Esophagus muscularis mucosa (tissue), 4 donors: ENCODE results near the gene SV2C. TPM values are rescaled to one million over a fixed set of nuclear protein-coding genes. Genes with fewer than 3 reads are reported as not detected.

Source experiments
- DNase-seq: peaks from one replicate; pipeline ENCODE4 v3.0.0-alpha.2; 2017; ENCODE audit errors: extremely low spot score
- H3K27ac ChIP-seq, 4 donors: fragments of 200-600 bp; sonication (generic); replicated peaks in 1 of 4; 1 replicate in 3 of 4; 2 replicates in 1 of 4; pipeline ENCODE4 v1.5.1; 2016 to 2019; ENCODE audit warnings: mild to moderate bottlenecking in 1 of 4
- H3K27me3 ChIP-seq, 4 donors: fragments of 200-600 bp; sonication (generic); one replicate each; pipeline versions ENCODE4 v1.5.1 to v1.6.0; 2016 to 2019
- H3K36me3 ChIP-seq, 4 donors: fragments of 200-600 bp; sonication (generic); one replicate each; pipeline ENCODE4 v1.5.1; 2016 to 2019
- H3K4me1 ChIP-seq, 4 donors: fragments of 200-600 bp; sonication (generic); one replicate each; pipeline ENCODE4 v1.5.1; 2016 to 2019
- H3K4me3 ChIP-seq, 4 donors: fragments of 200-600 bp; sonication (generic); 1 replicate in 2 of 4; 2 replicates in 2 of 4; pipeline ENCODE4 v1.5.1; 2016 to 2019; ENCODE audit warnings: mild to moderate bottlenecking in 4 of 4, moderate library complexity in 1 of 4
- H3K9me3 ChIP-seq, 4 donors: fragments of 200-600 bp; sonication (generic); 1 replicate in 3 of 4; 2 replicates in 1 of 4; pipeline ENCODE4 v1.5.1; 2016 to 2019
- CTCF ChIP-seq, 3 experiments: fragments of 200-600 bp in 2 of 3; fragments of 450-650 bp in 1 of 3; sonication (generic) in 2 of 3; IDR thresholded peaks; one replicate each; pipeline ENCODE4 v1.5.1; 2017 to 2019; ENCODE audit warnings: antibody characterized with exemption in 3 of 3, mild to moderate bottlenecking in 2 of 3, moderate library complexity in 1 of 3
- EP300 ChIP-seq: sonication (generic); formaldehyde crosslinking; IDR thresholded peaks from one replicate; pipeline ENCODE4 v1.6.1; 2017; ENCODE audit warnings: antibody characterized with exemption
- POLR2A ChIP-seq: fragments of 450-650 bp; IDR thresholded peaks from one replicate; pipeline ENCODE4 v1.6.1; 2017; ENCODE audit warnings: antibody characterized with exemption, moderate library complexity, mild to moderate bottlenecking, low read depth
- POLR2AphosphoS5 ChIP-seq, 2 donors: sonication (generic); formaldehyde crosslinking; IDR thresholded peaks; one replicate each; pipeline ENCODE4 v1.6.1; 2017; ENCODE audit warnings: antibody characterized with exemption in 2 of 2
- WGBS: methylation state at CpG from one replicate; pipeline ENCODE4 v1.1.5; 2018; 5-methylcytosine and 5-hydroxymethylcytosine counted together
- intact Hi-C: fragments of 100-400 bp; cut with DNase I; formaldehyde crosslinking; loops from one replicate; pipeline ENCODE4 v1.15.1; 2023
- total RNA-seq, 4 donors: library from RNA; depleted of rRNA; stranded (reverse); fragments of >200 nt; gene quantifications; one replicate each; pipeline versions ENCODE4 v1.1.0 to v1.2.1, GENCODE V29; 2016

SV2C gene
- total RNA-seq, 4 donors from 2014 or later: 0.23 to 0.99 (median 0.47) TPM

DNA sequence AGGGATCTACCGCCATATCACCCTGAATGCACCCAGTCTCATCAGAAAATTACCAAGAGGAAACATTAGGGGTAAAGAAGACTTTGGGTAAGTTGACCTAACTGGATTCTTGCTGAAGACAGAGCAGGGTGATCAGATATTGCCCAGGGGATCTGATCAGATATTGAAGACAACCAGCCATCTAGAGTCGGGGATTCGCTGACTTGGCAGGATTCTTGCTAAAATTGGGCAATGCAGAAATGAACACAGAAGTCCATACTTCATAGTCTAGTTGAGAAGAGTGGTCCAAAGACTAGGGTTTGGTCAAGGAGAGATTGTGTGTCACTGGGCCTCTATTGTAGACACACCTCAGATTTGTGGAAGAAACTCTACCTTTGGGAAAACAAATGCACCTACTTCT, 107.2 kb downstream of the SV2C start:
- intact Hi-C loops: no loop called here
- Histone ChIP-seq H3K27ac (no peak overlapping the region), H3K36me3 (no peaks in the 10 kb centered on the region), H3K27me3 (peaks cover 0 to 4% (median 0%) of the 10 kb centered on the region in 4 donors), H3K9me3 (no peaks in the 10 kb centered on the region), H3K4me1 (no peaks in the 10 kb centered on the region), H3K4me3 (no peak overlapping the region)
- no peak for DNase-seq
- 92% methylated on average over 3 of the region's 3 CpGs for WGBS
- TF ChIP-seq EP300: no peak
- TF ChIP-seq CTCF (IDR thresholded peaks at IDR 0.05): no peak
- TF ChIP-seq POLR2AphosphoS5 (IDR thresholded peaks at IDR 0.05): no peak
- no peak for TF ChIP-seq POLR2A

GRCh38 chr5:76192837-76193236, 109.7 kb downstream of the SV2C start:
- Histone ChIP-seq H3K4me3 (no peak overlapping the region), H3K27ac (no peak overlapping the region), H3K36me3 (no peaks in the 10 kb centered on the region), H3K4me1 (no peaks in the 10 kb centered on the region), H3K27me3 (peaks cover 0 to 4% (median 0%) of the 10 kb centered on the region in 4 donors), H3K9me3 (no peaks in the 10 kb centered on the region)
- WGBS: 60% methylated on average over 5 of the region's 5 CpGs
- no peak for DNase-seq
- TF ChIP-seq CTCF (IDR thresholded peaks at IDR 0.05) (no peak), POLR2AphosphoS5 (IDR thresholded peaks at IDR 0.05) (no peak), EP300 (no peak), POLR2A (no peak)
- intact Hi-C loops: no loop called here

DNA sequence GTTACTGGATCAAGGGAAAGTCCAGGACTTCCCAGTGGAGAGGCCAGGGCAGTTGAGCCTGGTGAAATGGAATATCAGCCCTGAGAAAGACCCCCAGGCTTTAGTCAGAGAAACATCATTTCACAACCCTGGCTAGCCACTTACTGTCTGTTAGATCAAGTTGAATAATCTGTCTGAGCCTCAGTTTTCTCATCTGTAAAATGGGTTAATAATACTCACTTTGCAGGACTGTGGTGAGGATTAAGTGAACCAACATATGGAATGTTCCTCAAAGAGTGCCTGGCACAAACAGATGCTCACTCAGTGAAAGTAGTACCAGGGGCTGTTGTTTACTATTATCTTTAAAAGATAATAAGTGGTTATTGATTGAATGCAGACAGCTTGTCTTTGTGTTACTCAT, 110.5 kb downstream of the SV2C start:
- intact Hi-C loops: no loop called here
- peaks cover 0 to 4% (median 0%) of the 10 kb centered on the region in 4 donors for H3K27me3 ChIP-seq
- no peak overlapping the region for H3K4me3 ChIP-seq
- TF ChIP-seq EP300: no peak
- no peak for TF ChIP-seq CTCF (IDR thresholded peaks at IDR 0.05)
- TF ChIP-seq POLR2AphosphoS5 (IDR thresholded peaks at IDR 0.05): no peak
- no peak for TF ChIP-seq POLR2A
- H3K4me1 ChIP-seq: no peaks in the 10 kb centered on the region
- DNase-seq: no peak
- H3K27ac ChIP-seq: no peak overlapping the region
- no peaks in the 10 kb centered on the region for H3K36me3 ChIP-seq
- H3K9me3 ChIP-seq: no peaks in the 10 kb centered on the region

- TF ChIP-seq CTCF (IDR thresholded peaks at IDR 0.05): no peak
- no peak for TF ChIP-seq POLR2AphosphoS5 (IDR thresholded peaks at IDR 0.05)
- no peak for TF ChIP-seq EP300
- no peak for TF ChIP-seq POLR2A
- 55% methylated on average over 3 of the region's 3 CpGs for WGBS
- no peaks in the 10 kb centered on the region for H3K36me3 ChIP-seq
- DNase-seq: no peak
- H3K4me3 ChIP-seq: no peak overlapping the region
- peaks cover 0 to 4% (median 0%) of the 10 kb centered on the region in 4 donors for H3K27me3 ChIP-seq
- no peaks in the 10 kb centered on the region for H3K9me3 ChIP-seq
- intact Hi-C loops: no loop called here
- H3K4me1 ChIP-seq: no peaks in the 10 kb centered on the region
- H3K27ac ChIP-seq: no peak overlapping the region
Measured at GRCh38 chr5:76194340-76194739, 111.2 kb downstream of the SV2C start.

DNA sequence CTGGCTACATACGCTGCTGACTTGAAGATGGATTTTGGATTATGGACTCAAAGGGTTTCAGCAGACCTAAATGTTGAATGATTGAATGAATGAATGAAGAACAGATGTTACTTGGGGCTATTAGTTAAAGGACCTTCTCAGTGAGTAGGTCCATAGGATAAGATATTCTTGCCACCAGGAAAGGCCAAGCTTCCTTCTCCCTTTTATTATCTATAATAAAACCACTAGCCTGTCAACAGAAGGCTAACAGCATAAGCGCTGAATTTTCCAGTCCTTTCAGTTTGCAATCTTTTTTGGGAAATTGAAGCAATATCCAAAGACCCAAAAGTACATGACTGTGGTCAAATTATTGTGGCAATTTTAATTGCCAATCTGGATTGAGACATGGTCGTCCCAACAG, 113.3 kb downstream of the SV2C start:
- Histone ChIP-seq H3K27me3 (peaks cover 0 to 4% (median 0%) of the 10 kb centered on the region in 4 donors), H3K4me1 (no peaks in the 10 kb centered on the region), H3K9me3 (no peaks in the 10 kb centered on the region), H3K36me3 (no peaks in the 10 kb centered on the region), H3K27ac (no peak overlapping the region), H3K4me3 (no peak overlapping the region)
- WGBS: 86% methylated on average over 3 of the region's 3 CpGs
- no peak for TF ChIP-seq CTCF (IDR thresholded peaks at IDR 0.05)
- intact Hi-C loops: no loop called here
- no peak for DNase-seq
